HG03571 (cell line): ENCODE data around the gene PSMD9.
"Not testable (repeated sequence)": the region's sequence is repeated elsewhere in the genome, so short reads cannot be mapped to it uniquely, and the experiment has no call there.

Source experiments
- ATAC-seq: cut with Tn5 transposase; IDR thresholded peaks from one replicate; pipeline ENCODE4 v1.9.1; 2021; ENCODE audit not compliant: unreplicated experiment

Gene PSMD9

GRCh38 chr12:121872546-121873215 lies 15.9 kb upstream of the PSMD9 start:
- ATAC-seq, result no peak

DNA sequence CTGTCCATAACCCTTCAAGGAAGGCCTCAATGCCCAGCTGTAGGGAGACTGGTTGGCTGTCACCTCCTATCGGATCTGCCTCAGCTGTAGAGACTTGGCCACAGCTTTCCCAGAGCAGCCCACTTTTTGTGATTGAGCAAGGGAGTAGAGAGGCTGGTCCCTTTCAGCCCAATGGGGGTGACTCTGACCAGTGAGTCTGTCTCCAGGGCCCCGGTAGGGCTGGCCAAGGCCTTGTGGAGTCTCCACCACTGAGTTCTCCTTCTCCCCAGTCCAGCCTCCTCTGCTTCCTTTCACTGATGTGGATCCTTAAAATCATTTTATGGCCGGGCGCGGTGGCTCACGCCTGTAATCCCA lies 15.4 kb upstream of the PSMD9 start:
- no peak for ATAC-seq

DNA sequence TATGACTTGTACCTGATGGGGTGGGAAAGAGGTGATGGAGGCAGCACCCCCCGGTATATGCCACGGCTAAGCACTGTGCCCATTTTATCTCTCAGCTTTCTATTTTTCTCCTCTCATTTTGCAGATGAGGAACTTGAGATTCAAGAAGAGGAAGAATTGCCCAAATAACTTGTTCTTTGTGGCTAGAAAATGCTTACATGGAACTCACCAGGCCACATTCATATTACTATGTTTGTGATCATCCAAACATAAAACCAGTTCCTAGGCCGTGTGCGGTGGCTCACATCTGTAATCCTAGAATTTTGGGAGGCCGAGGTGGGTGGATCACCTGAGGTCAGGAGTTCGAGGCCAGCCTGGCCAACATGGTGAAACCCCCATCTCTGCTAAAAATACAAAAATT lies 14.5 kb upstream of the PSMD9 start:
- no peak for ATAC-seq

DNA sequence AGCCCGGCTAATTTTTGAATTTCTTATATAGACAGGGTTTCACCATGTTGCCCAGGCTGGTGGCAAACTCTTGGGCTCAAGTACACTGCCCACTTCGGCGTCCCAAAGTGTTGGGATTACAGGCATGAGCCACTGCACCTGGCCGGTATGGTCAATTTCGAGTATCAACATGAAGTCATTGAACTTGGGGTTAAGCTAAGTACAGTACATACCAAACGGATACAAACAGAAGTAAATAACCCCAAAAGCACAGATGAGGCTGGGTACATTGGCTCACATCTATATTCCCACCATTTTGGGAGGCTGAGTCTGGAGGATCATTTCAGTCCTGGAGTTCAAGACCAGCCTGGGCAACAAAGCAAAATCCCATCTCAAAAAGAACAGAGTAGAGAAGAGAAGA lies 13.0 kb upstream of the PSMD9 start:
- no peak for ATAC-seq

DNA sequence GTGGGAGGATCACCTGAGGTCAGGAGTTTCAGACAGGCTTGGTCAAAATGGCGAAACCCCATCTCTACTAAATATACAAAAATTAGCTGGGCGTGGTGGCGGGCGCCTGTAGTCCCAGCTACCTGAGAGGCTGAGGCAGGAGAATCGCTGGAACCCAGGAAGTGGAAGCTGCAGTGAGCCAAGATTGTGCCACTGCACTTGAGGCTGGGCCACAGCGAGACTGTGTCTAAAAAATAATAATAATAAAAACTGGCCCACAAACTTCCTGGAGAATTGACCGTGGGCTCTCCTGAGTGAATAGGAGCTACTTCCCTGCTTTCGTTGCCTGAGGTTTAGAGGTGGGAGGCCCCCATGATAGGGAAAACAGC lies 12.5 kb upstream of the PSMD9 start:
- not testable (repeated sequence) for ATAC-seq

DNA sequence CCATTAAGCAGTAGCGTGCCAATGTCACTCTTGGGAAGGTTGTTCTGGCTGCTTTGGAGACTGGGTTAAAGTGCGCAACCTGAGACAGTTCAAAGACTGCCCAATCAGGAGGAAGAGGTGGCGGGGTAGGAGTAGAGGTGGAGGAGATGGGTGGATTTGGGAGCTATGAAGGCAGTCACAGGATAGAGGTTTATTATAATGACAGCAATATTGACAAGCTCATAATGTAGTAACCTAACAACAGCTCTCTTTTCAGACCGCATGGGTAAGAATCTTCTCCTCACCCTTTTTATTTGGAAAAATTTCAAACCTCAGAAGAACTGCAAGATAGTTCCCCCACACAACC lies 5.3 kb upstream of the PSMD9 start:
- no peak for ATAC-seq

- ATAC-seq, result not testable (repeated sequence)
Observed at GRCh38 chr12:121885129-121885528, 3.5 kb upstream of the PSMD9 start.

- no peak for ATAC-seq
Observed at GRCh38 chr12:121888083-121888477, 510 bp upstream of the PSMD9 start.

DNA sequence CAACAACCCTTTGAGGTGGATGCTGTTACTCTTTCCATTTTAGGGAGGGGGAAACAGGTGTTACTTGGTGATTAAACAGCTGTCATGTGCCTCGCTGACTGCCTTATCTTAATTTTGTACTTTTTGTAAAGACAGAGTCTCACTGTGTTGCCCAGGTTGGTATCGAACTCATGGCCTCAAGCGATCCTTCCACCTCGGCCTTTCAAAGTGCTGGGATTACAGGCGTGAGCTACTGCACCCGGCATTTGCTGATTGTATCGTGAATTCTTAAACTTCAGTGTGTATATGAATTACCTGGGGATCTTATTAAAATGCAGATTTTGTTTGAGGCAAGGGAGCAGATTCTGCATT lies 659 bp downstream of the PSMD9 start:
- no peak for ATAC-seq

GRCh38 chr12:121889661-121890060 lies 1.1 kb downstream of the PSMD9 start:
- ATAC-seq, result not testable (repeated sequence)

DNA sequence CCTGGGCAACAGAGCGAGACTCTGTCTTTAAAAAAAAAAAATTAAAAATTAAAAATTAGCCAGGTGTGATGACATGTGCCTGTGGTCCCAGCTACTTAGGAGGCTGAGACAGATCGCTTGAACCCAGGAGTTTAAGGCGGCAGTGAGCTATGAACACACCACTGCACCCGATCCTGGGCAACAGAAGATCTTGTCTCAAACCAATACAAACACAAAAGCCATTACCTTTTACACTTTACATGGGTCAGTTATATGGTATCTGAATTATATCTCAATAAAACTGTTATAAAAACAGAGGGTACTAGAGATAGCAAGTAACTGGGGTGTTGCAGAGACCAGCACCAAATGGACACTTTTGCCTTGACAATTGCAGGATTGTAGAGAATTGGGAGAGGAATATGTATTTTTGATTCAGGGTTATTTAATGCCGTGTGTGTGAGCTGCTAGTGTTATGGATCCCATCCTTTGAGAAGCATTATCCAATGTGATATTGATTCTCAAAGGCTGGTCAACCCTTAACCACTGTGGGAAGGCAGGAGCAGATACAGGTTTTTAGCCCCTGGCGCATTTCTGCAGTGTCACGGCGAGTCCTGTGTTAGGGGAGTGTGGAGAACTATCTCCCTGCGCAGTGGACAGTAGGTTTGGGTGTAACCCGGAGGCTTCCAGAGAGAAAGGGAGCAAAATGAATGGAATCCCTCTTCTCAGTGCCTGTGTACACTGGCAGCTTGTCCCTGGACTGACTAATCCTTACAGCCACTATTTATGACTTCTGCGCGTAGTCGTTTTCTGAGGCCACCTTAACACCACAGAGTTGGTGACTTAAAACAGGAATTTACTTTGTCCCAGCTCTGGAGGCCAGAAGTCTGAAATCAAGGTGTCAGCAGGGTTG lies 4.3 kb downstream of the PSMD9 start:
- no peak for ATAC-seq

- no peak for ATAC-seq
Observed at GRCh38 chr12:121893961-121894460, 5.4 kb downstream of the PSMD9 start.

DNA sequence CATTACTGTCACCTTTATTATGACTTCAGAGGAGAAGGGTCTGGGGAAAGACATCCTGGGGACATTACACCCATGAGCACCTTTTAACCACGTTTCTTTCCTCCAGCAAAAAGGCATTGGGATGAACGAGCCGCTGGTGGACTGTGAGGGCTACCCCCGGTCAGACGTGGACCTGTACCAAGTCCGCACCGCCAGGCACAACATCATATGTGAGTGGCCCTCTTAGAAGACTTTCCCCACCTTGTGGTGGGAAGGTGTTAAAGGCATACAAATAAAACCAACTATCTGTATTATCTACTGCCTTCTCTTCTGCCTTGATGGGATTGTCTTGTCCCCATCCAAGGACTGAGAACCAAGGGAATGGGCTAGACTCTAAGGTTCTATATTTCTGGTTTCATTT lies 6.0 kb downstream of the PSMD9 start:
- no peak for ATAC-seq

- ATAC-seq, result no peak
Observed at GRCh38 chr12:121898287-121898686, 9.7 kb downstream of the PSMD9 start.

GRCh38 chr12:121899590-121899989 lies 11.0 kb downstream of the PSMD9 start:
- ATAC-seq, result no peak

GRCh38 chr12:121903202-121903601 lies 14.6 kb downstream of the PSMD9 start:
- ATAC-seq, result no peak

DNA sequence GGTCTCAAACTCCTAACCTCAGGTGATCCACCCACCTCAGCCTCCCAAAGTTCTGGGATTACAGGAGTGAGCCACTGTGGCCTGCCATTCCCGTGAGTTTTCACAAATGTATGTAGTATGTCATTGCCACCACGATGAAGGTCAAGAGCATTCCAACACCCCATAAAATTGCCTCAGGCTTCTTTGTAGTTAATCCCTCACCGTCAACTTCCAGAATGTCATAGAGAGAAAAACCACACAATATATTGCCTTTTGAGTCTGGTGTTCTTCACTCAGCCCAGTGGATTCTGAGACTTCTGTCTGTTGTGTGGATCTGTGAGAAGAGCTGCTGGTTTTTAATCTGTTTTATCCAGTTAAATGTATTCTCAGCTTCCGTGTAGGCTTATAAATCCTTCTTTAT lies 17.2 kb downstream of the PSMD9 start:
- ATAC-seq, result no peak

DNA sequence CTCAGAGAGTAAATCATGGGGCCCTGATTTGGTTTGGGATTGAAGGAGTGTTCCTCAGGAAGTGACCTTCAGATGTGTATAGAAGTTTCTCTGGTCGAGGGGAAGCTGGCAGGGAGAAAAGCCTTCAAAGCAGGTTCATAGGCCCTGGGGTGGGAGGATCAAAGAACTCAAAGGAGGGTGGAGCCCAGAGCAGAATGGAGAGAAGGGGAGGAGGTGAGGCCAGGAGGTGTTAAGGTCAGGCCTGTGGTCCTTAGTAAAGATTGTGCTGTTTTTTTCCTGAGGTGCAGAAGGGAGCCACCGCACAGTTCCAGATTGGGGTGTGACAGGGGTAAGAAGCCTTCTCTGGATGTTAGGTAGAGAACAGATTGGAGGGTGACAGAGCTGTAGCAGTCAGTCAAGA lies 20.1 kb downstream of the PSMD9 start:
- no peak for ATAC-seq

GRCh38 chr12:121911824-121912585 lies 23.4 kb downstream of the PSMD9 start:
- no peak for ATAC-seq

GRCh38 chr12:121915841-121916321 lies 27.3 kb downstream of the PSMD9 start:
- ATAC-seq, result no peak

GRCh38 chr12:121916719-121917118 lies 28.1 kb downstream of the PSMD9 start:
- no peak for ATAC-seq
